Trophoblast cell (in vitro differentiated cells and primary cell): ENCODE measurements around the gene IL17RA.

Source experiments
- DNase-seq, 2 donors: peaks; one replicate each; pipeline ENCODE4 v3.0.0-alpha.2; 2016
- H2AFZ ChIP-seq: 2 replicates; pipeline ENCODE4 v1.6.1; 2013; ENCODE audit warnings: low read length, moderate library complexity, mild to moderate bottlenecking; ENCODE audit not compliant: insufficient read depth, poor library complexity
- H2AK5ac ChIP-seq: 2 replicates; pipeline ENCODE4 v1.6.1; 2013; ENCODE audit warnings: mild to moderate bottlenecking, low read length
- H2BK120ac ChIP-seq: 2 replicates; pipeline ENCODE4 v1.6.1; 2013; ENCODE audit warnings: low read length, mild to moderate bottlenecking, moderate library complexity; ENCODE audit not compliant: insufficient read depth, poor library complexity
- H2BK12ac ChIP-seq: 2 replicates; pipeline ENCODE4 v1.6.1; 2013; ENCODE audit warnings: mild to moderate bottlenecking, low read length, moderate library complexity
- H2BK5ac ChIP-seq: 2 replicates; pipeline ENCODE4 v1.6.1; 2013; ENCODE audit warnings: low read length, low read depth, moderate library complexity, mild to moderate bottlenecking; ENCODE audit not compliant: poor library complexity
- H3K14ac ChIP-seq: 2 replicates; pipeline ENCODE4 v1.6.1; 2013; ENCODE audit warnings: mild to moderate bottlenecking, low read length
- H3K18ac ChIP-seq: 2 replicates; pipeline ENCODE4 v1.6.1; 2013; ENCODE audit warnings: mild to moderate bottlenecking, low read length
- H3K23ac ChIP-seq: 2 replicates; pipeline ENCODE4 v1.6.1; 2013; ENCODE audit warnings: low read length
- H3K27ac ChIP-seq: 2 replicates; pipeline ENCODE4 v1.5.1; 2013; ENCODE audit warnings: low read depth, mild to moderate bottlenecking, inconsistent platforms, low read length, moderate library complexity
- H3K27me3 ChIP-seq: 2 replicates; pipeline ENCODE4 v1.6.1; 2013; ENCODE audit warnings: inconsistent platforms, mild to moderate bottlenecking, low read length, moderate library complexity; ENCODE audit not compliant: insufficient read depth
- H3K36me3 ChIP-seq, 2 experiments: 1 replicate in 1 of 2; 2 replicates in 1 of 2; pipeline ENCODE4 v1.6.1; 2013; ENCODE audit warnings: low read length in 2 of 2, mild to moderate bottlenecking in 2 of 2, moderate library complexity in 1 of 2; ENCODE audit not compliant: insufficient read depth in 2 of 2, control insufficient read depth in 1 of 2
- H3K4ac ChIP-seq: 2 replicates; pipeline ENCODE4 v1.6.1; 2013; ENCODE audit warnings: low read depth, mild to moderate bottlenecking, low read length, moderate library complexity
- H3K4me1 ChIP-seq, 2 experiments: 1 replicate in 1 of 2; 2 replicates in 1 of 2; pipeline ENCODE4 v1.6.1; 2013; ENCODE audit warnings: low read length in 2 of 2, mild to moderate bottlenecking in 2 of 2, moderate library complexity in 1 of 2; ENCODE audit not compliant: insufficient read depth in 2 of 2, control insufficient read depth in 1 of 2
- H3K4me2 ChIP-seq: 2 replicates; pipeline ENCODE4 v1.6.1; 2013; ENCODE audit warnings: inconsistent platforms, mild to moderate bottlenecking, low read length, moderate library complexity
- H3K4me3 ChIP-seq: 2 replicates; pipeline ENCODE4 v1.5.1; 2013; ENCODE audit warnings: mild to moderate bottlenecking, low read depth, low read length, inconsistent platforms
- H3K79me1 ChIP-seq: one replicate; pipeline ENCODE4 v1.6.1; 2013; ENCODE audit warnings: low read length
- H3K79me2 ChIP-seq: 2 replicates; pipeline ENCODE4 v1.6.1; 2013; ENCODE audit warnings: low read length, mild to moderate bottlenecking; ENCODE audit not compliant: control insufficient read depth, insufficient read depth, poor library complexity
- H3K9ac ChIP-seq: 2 replicates; pipeline ENCODE4 v1.6.1; 2013; ENCODE audit warnings: mild to moderate bottlenecking, low read length
- H3K9me3 ChIP-seq: 2 replicates; pipeline ENCODE4 v1.6.1; 2013; ENCODE audit warnings: low read depth, mild to moderate bottlenecking, control low read depth, inconsistent platforms, low read length; ENCODE audit not compliant: insufficient read depth
- H4K12ac ChIP-seq: 2 replicates; pipeline ENCODE4 v1.6.1; 2013; ENCODE audit warnings: low read depth, mild to moderate bottlenecking, low read length, moderate library complexity
- H4K8ac ChIP-seq: 2 replicates; pipeline ENCODE4 v1.6.1; 2013; ENCODE audit warnings: low read depth, mild to moderate bottlenecking, low read length, moderate library complexity
- H4K91ac ChIP-seq: one replicate; pipeline ENCODE4 v1.6.1; 2013; ENCODE audit warnings: low read depth, mild to moderate bottlenecking, low read length, moderate library complexity
- WGBS: extraction: QIAGEN DNeasy Blood & Tissue Kit; methylation state at CpG from one replicate; pipeline ENCODE4 v1.1.7; 2013; ENCODE audit warnings: missing lambda C conversion rate; ENCODE audit not compliant: insufficient read length, insufficient coverage; ENCODE audit errors: extremely low coverage; 5-methylcytosine and 5-hydroxymethylcytosine counted together

IL17RA gene

GRCh38 chr22:17083811-17084441 lies 874 bp upstream of the IL17RA start:
- H3K4me1 ChIP-seq, result peaks cover 2 to 7% of the 10 kb centered on the region in 2 experiments
- no peak overlapping the region for H3K27ac ChIP-seq
- H3K4me3 ChIP-seq, result no peak overlapping the region
- H3K4ac ChIP-seq, result no peak overlapping the region
- no peak overlapping the region for H2BK12ac ChIP-seq
- peaks cover 3% of the 10 kb centered on the region for H3K9me3 ChIP-seq
- H3K79me1 ChIP-seq, result peaks cover 10% of the 10 kb centered on the region
- H2AK5ac ChIP-seq, result no peak overlapping the region
- no peak overlapping the region for H3K14ac ChIP-seq
- H4K91ac ChIP-seq, result no peak overlapping the region
- H3K27me3 ChIP-seq, result peaks cover 10% of the 10 kb centered on the region
- peak overlapping the region; percentile 98 for H4K8ac ChIP-seq
- H3K36me3 ChIP-seq, result no peaks in the 10 kb centered on the region
- no peak overlapping the region for H3K4me2 ChIP-seq
- peaks cover 8% of the 10 kb centered on the region for H3K79me2 ChIP-seq
- H2BK5ac ChIP-seq, result no peak overlapping the region
- WGBS, result no CpG with 5 or more reads among the region's 33 CpGs
- H3K9ac ChIP-seq, result no peak overlapping the region
- no peak overlapping the region for H2AFZ ChIP-seq
- no peak overlapping the region for H3K18ac ChIP-seq
- H3K23ac ChIP-seq, result no peak overlapping the region
- H2BK120ac ChIP-seq, result no peak overlapping the region
- DNase-seq, result no peak
- peak overlapping the region; percentile 14 for H4K12ac ChIP-seq

GRCh38 chr22:17085277-17086181 lies 729 bp downstream of the IL17RA start:
- peak overlapping the region; percentile 85 for H3K18ac ChIP-seq
- no peaks in the 10 kb centered on the region for H3K36me3 ChIP-seq
- H3K14ac ChIP-seq, result peak overlapping the region; percentile 95
- peaks cover 10% of the 10 kb centered on the region for H3K27me3 ChIP-seq
- no CpG with 5 or more reads among the region's 92 CpGs for WGBS
- peaks cover 8% of the 10 kb centered on the region for H3K79me2 ChIP-seq
- no peak overlapping the region for H3K23ac ChIP-seq
- peak overlapping the region; percentile 84 for H3K9ac ChIP-seq
- peaks cover 3% of the 10 kb centered on the region for H3K9me3 ChIP-seq
- no peak overlapping the region for H3K27ac ChIP-seq
- H3K4ac ChIP-seq, result peak overlapping the region; percentile 68
- peak overlapping the region; percentile 10 for H2AK5ac ChIP-seq
- peaks cover 2 to 7% of the 10 kb centered on the region in 2 experiments for H3K4me1 ChIP-seq
- peak overlapping the region; percentile 89 for H4K8ac ChIP-seq
- peak overlapping the region; percentile 85 for H4K91ac ChIP-seq
- H2AFZ ChIP-seq, result peak overlapping the region; percentile 85
- no peak overlapping the region for H2BK12ac ChIP-seq
- H2BK5ac ChIP-seq, result peak overlapping the region; percentile 41
- peak in 1 of 2 donors; percentile 34 for DNase-seq
- peak overlapping the region; percentile 91 for H3K4me3 ChIP-seq
- no peak overlapping the region for H4K12ac ChIP-seq
- H3K4me2 ChIP-seq, result peak overlapping the region; percentile 95
- peaks cover 10% of the 10 kb centered on the region for H3K79me1 ChIP-seq
- peak overlapping the region; percentile 70 for H2BK120ac ChIP-seq

- Histone ChIP-seq H3K4me3 (no peak overlapping the region), H4K8ac (no peak overlapping the region), H2AFZ (no peak overlapping the region), H3K79me1 (peaks cover 10% of the 10 kb centered on the region), H3K9me3 (peaks cover 3% of the 10 kb centered on the region), H3K79me2 (peaks cover 8% of the 10 kb centered on the region), H3K27me3 (peaks cover 10% of the 10 kb centered on the region), H2AK5ac (no peak overlapping the region), H4K91ac (no peak overlapping the region), H4K12ac (no peak overlapping the region), H3K9ac (no peak overlapping the region), H3K14ac (no peak overlapping the region), H3K4me2 (no peak overlapping the region), H3K18ac (no peak overlapping the region), H2BK5ac (no peak overlapping the region), H3K27ac (no peak overlapping the region), H3K23ac (no peak overlapping the region), H3K4me1 (peaks cover 2 to 7% of the 10 kb centered on the region in 2 experiments), H3K4ac (no peak overlapping the region), H3K36me3 (no peaks in the 10 kb centered on the region), H2BK120ac (no peak overlapping the region), H2BK12ac (no peak overlapping the region)
- no CpG with 5 or more reads among the region's 7 CpGs for WGBS
- DNase-seq, result no peak
These were observed 1.5 kb downstream of the IL17RA start for GRCh38 chr22:17086296-17086695.

- no peak overlapping the region for H4K12ac ChIP-seq
- H3K79me1 ChIP-seq, result peaks cover 10% of the 10 kb centered on the region
- no peak overlapping the region for H2AFZ ChIP-seq
- H3K23ac ChIP-seq, result no peak overlapping the region
- H2BK5ac ChIP-seq, result no peak overlapping the region
- H3K27me3 ChIP-seq, result peaks cover 10% of the 10 kb centered on the region
- H3K36me3 ChIP-seq, result no peaks in the 10 kb centered on the region
- no CpG with 5 or more reads among the region's 10 CpGs for WGBS
- no peak overlapping the region for H3K27ac ChIP-seq
- no peak overlapping the region for H3K4me2 ChIP-seq
- no peak overlapping the region for H3K4me3 ChIP-seq
- H2AK5ac ChIP-seq, result no peak overlapping the region
- no peak overlapping the region for H3K4ac ChIP-seq
- H3K18ac ChIP-seq, result no peak overlapping the region
- DNase-seq, result no peak
- H2BK12ac ChIP-seq, result no peak overlapping the region
- H3K9ac ChIP-seq, result no peak overlapping the region
- peaks cover 8% of the 10 kb centered on the region for H3K79me2 ChIP-seq
- no peak overlapping the region for H2BK120ac ChIP-seq
- H4K91ac ChIP-seq, result no peak overlapping the region
- H3K14ac ChIP-seq, result no peak overlapping the region
- peaks cover 2 to 7% of the 10 kb centered on the region in 2 experiments for H3K4me1 ChIP-seq
- H4K8ac ChIP-seq, result no peak overlapping the region
- H3K9me3 ChIP-seq, result peaks cover 3% of the 10 kb centered on the region
These were observed 2.1 kb downstream of the IL17RA start for GRCh38 chr22:17086788-17087497.
